Cardiac muscle cell (in vitro differentiated cells and primary cell): Measurements from ENCODE around the gene GRIN2C. TPM values are rescaled to one million over a fixed set of nuclear protein-coding genes. Genes with fewer than 3 reads are reported as not detected.

Experiments
- DNase-seq, 2 donors: peaks; one replicate each; pipeline versions ENCODE4 v3.0.0 to v3.0.0-alpha.2; 2010 to 2017; ENCODE audit warnings: low read depth in 1 of 2, low spot score in 1 of 2
- H3K27ac ChIP-seq: fragments of 200-600 bp; sonication (generic); 2 replicates; pipeline ENCODE4 v1.5.1; 2016
- H3K27me3 ChIP-seq: fragments of 200-600 bp; sonication (generic); 2 replicates; pipeline ENCODE4 v1.6.0; 2016; ENCODE audit warnings: control low read depth
- H3K36me3 ChIP-seq: fragments of 200-600 bp; sonication (generic); 2 replicates; pipeline ENCODE4 v1.5.1; 2016; ENCODE audit warnings: control low read depth
- H3K4me1 ChIP-seq: fragments of 200-600 bp; sonication (generic); 2 replicates; pipeline ENCODE4 v1.8.1; 2017; ENCODE audit warnings: low read depth, mild to moderate bottlenecking, mixed run types
- H3K4me3 ChIP-seq: fragments of 200-600 bp; sonication (generic); 2 replicates; pipeline ENCODE4 v1.5.1; 2016; ENCODE audit warnings: mild to moderate bottlenecking
- H3K9me3 ChIP-seq: fragments of 200-600 bp; sonication (generic); 2 replicates; pipeline ENCODE4 v1.5.1; 2017; ENCODE audit warnings: low read depth, mild to moderate bottlenecking, control low read depth
- CTCF ChIP-seq: IDR thresholded peaks from 2 replicates; pipeline ENCODE4 v1.5.1; 2012; ENCODE audit warnings: low read depth, mild to moderate bottlenecking, low read length
- polyA plus RNA-seq: library from polyadenylated mRNA; unstranded; fragments of >200 nt; fragmentation: Nextera tagmentation; extraction: Ambion mirVana; gene quantifications from 2 replicates; pipeline ENCODE4 v1.2.1, GENCODE V29; 2016
- total RNA-seq: library from RNA; depleted of rRNA; stranded (reverse); fragments of >200 nt; gene quantifications from 2 replicates; pipeline ENCODE4 v1.2.3, GENCODE V29; 2016

The GRIN2C gene
- total and polyA plus RNA-seq, 2 experiments from 2014 or later, result 0.71 to 6.1 TPM

GRCh38 chr17:74868251-74868907 is 8.7 kb upstream of the GRIN2C start:
- peak overlapping the region; percentile 89 for H3K27ac ChIP-seq
- no peaks in the 10 kb centered on the region for H3K27me3 ChIP-seq
- H3K36me3 ChIP-seq, result no peaks in the 10 kb centered on the region
- H3K4me3 ChIP-seq, result no peak overlapping the region
- H3K9me3 ChIP-seq, result no peaks in the 10 kb centered on the region
- peak in 1 of 2 donors; percentile 23 for DNase-seq
- TF ChIP-seq CTCF, result no peak
- H3K4me1 ChIP-seq, result peaks cover 27% of the 10 kb centered on the region

- no peak for DNase-seq
- no peaks in the 10 kb centered on the region for H3K9me3 ChIP-seq
- H3K4me1 ChIP-seq, result peaks cover 23% of the 10 kb centered on the region
- no peak for TF ChIP-seq CTCF
- no peak overlapping the region for H3K4me3 ChIP-seq
- peaks cover 6% of the 10 kb centered on the region for H3K27me3 ChIP-seq
- H3K36me3 ChIP-seq, result no peaks in the 10 kb centered on the region
- H3K27ac ChIP-seq, result no peak overlapping the region
These were observed 6.6 kb upstream of the GRIN2C start for GRCh38 chr17:74866198-74866835.

- peaks cover 22% of the 10 kb centered on the region for H3K4me1 ChIP-seq
- H3K27ac ChIP-seq, result no peak overlapping the region
- TF ChIP-seq CTCF, result no peak
- no peaks in the 10 kb centered on the region for H3K36me3 ChIP-seq
- no peak for DNase-seq
- H3K27me3 ChIP-seq, result peaks cover 13% of the 10 kb centered on the region
- H3K4me3 ChIP-seq, result no peak overlapping the region
- no peaks in the 10 kb centered on the region for H3K9me3 ChIP-seq
These were observed 6.0 kb upstream of the GRIN2C start for GRCh38 chr17:74865504-74866197.

GRCh38 chr17:74864866-74865395 is 5.2 kb upstream of the GRIN2C start:
- TF ChIP-seq CTCF, result peak; percentile 97
- DNase-seq, result peak; percentile 72 to 77
- no peaks in the 10 kb centered on the region for H3K9me3 ChIP-seq
- no peak overlapping the region for H3K27ac ChIP-seq
- peaks cover 22% of the 10 kb centered on the region for H3K4me1 ChIP-seq
- H3K4me3 ChIP-seq, result no peak overlapping the region
- peaks cover 20% of the 10 kb centered on the region for H3K27me3 ChIP-seq
- H3K36me3 ChIP-seq, result no peaks in the 10 kb centered on the region

- H3K27ac ChIP-seq, result no peak overlapping the region
- no peaks in the 10 kb centered on the region for H3K9me3 ChIP-seq
- peaks cover 22% of the 10 kb centered on the region for H3K4me1 ChIP-seq
- no peak for TF ChIP-seq CTCF
- peaks cover 26% of the 10 kb centered on the region for H3K27me3 ChIP-seq
- DNase-seq, result no peak
- H3K4me3 ChIP-seq, result no peak overlapping the region
- no peaks in the 10 kb centered on the region for H3K36me3 ChIP-seq
These were observed 4.7 kb upstream of the GRIN2C start for GRCh38 chr17:74864297-74864865.
